Measurements from ENCODE around the gene MINDY3. TPM values are rescaled to one million over a fixed set of nuclear protein-coding genes. Genes with fewer than 3 reads are reported as not detected.
"Not testable (repeated sequence)": the region's sequence is repeated elsewhere in the genome, so short reads cannot be mapped to it uniquely, and the experiment has no call there.

MINDY3 gene
- total RNA-seq, 1 experiment from 2014 or later, result 11.3 TPM

- no peak overlapping the region for H3K4me3 Mint-ChIP-seq
- ChIA-PET CTCF (interaction anchor here (0.5 to 2.2 kb wide), 7 partner anchors 17 to 1370 kb away, joined by 3 to 9 read pairs (median 3); no protein-coding TSS in a partner anchor), POLR2A (no interaction called here)
- peaks cover 12% of the 10 kb centered on the region for H3K4me1 Mint-ChIP-seq
- H3K9me3 Mint-ChIP-seq, result peaks cover 26% of the 10 kb centered on the region
- no peak overlapping the region for H3K27ac Mint-ChIP-seq
- peaks cover 30% of the 10 kb centered on the region for H3K27me3 Mint-ChIP-seq (ENCODE audit: low read depth)
- DNase-seq (ENCODE audit: low spot score), result no peak
- H3K36me3 Mint-ChIP-seq, result peaks cover 2% of the 10 kb centered on the region; the same call in 1 of the 2 replicates
- no peak for ATAC-seq
- TF ChIP-seq CTCF (IDR thresholded peaks at IDR 0.05) (peak; percentile 52), FOXP4 (CRISPR knock-in tag; IDR thresholded peaks at IDR 0.05) (no peak), TP53 (CRISPR knock-in tag; IDR thresholded peaks at IDR 0.05) (no peak)
These were observed 18.8 kb upstream of the MINDY3 start for GRCh38 chr10:15879058-15879457.

GRCh38 chr10:15877836-15878576 lies 17.7 kb upstream of the MINDY3 start:
- Mint-ChIP-seq H3K36me3 (peaks cover 2% of the 10 kb centered on the region; the same call in 1 of the 2 replicates), H3K27ac (no peak overlapping the region), H3K4me3 (no peak overlapping the region), H3K4me1 (peaks cover 12% of the 10 kb centered on the region), H3K9me3 (peaks cover 37% of the 10 kb centered on the region), H3K27me3 (ENCODE audit: low read depth) (peaks cover 40% of the 10 kb centered on the region)
- CTCF ChIA-PET, result interaction anchor here (0.9 to 2.2 kb wide), 5 partner anchors 20 to 939 kb away, joined by 3 to 9 read pairs (median 3); partner anchors contain the start of gene RSU1
- peak; percentile 51 for ATAC-seq
- no peak for TF ChIP-seq ZNF232 (CRISPR knock-in tag; IDR thresholded peaks at IDR 0.05)
- no peak for TF ChIP-seq AR (CRISPR knock-in tag; IDR thresholded peaks at IDR 0.05)
- TF ChIP-seq TP53 (CRISPR knock-in tag; IDR thresholded peaks at IDR 0.05), result no peak
- 0 out of 2 replicates have a peak, but pooled peaks have one; percentile 55 for TF ChIP-seq FOXK1 (CRISPR knock-in tag; IDR thresholded peaks at IDR 0.05)
- peak; percentile 35; the same call in 1 of the 2 replicates for TF ChIP-seq FOXP4 (CRISPR knock-in tag; IDR thresholded peaks at IDR 0.05)
- TF ChIP-seq CTCF (IDR thresholded peaks at IDR 0.05), result no peak
- POLR2A ChIA-PET, result no interaction called here
- peak; percentile 54 for DNase-seq (ENCODE audit: low spot score)

GRCh38 chr10:15876274-15876673 lies 16.0 kb upstream of the MINDY3 start:
- H3K27ac Mint-ChIP-seq; H3K36me3 Mint-ChIP-seq; POLR2A ChIA-PET; CTCF ChIA-PET; H3K4me3 Mint-ChIP-seq; ATAC-seq; DNase-seq (ENCODE audit: low spot score): not testable (repeated sequence)
- Mint-ChIP-seq H3K9me3 (peaks cover 39% of the 10 kb centered on the region), H3K4me1 (peaks cover 12% of the 10 kb centered on the region), H3K27me3 (ENCODE audit: low read depth) (peaks cover 49% of the 10 kb centered on the region)

- H3K27ac Mint-ChIP-seq; H3K36me3 Mint-ChIP-seq; H3K4me1 Mint-ChIP-seq; CTCF ChIA-PET; POLR2A ChIA-PET; H3K4me3 Mint-ChIP-seq; DNase-seq (ENCODE audit: low spot score); ATAC-seq: not testable (repeated sequence)
- Mint-ChIP-seq H3K27me3 (ENCODE audit: low read depth) (peaks cover 78% of the 10 kb centered on the region), H3K9me3 (peaks cover 37% of the 10 kb centered on the region)
These were observed 12.3 kb upstream of the MINDY3 start for GRCh38 chr10:15872645-15873044.

Measured in WTC11 (cell line).